Spleen (tissue), 11 donors: Measurements from ENCODE around the gene LGR6. TPM values are rescaled to one million over a fixed set of nuclear protein-coding genes. Genes with fewer than 3 reads are reported as not detected.

Experiments
- DNase-seq: peaks from one replicate; pipeline ENCODE4 v3.0.0-alpha.2; 2020
- H3K27ac ChIP-seq, 8 donors: fragments of 200-600 bp; sonication (generic) in 7 of 8; 1 replicate in 4 of 8; 2 replicates in 4 of 8; pipeline versions ENCODE4 v1.5.0 to v1.8.0; 2016 to 2021; ENCODE audit warnings: inconsistent platforms in 4 of 8, mild to moderate bottlenecking in 4 of 8, moderate library complexity in 1 of 8
- H3K27me3 ChIP-seq, 7 donors: fragments of 200-600 bp; sonication (generic) in 6 of 7; replicated peaks in 1 of 7; 1 replicate in 4 of 7; 2 replicates in 3 of 7; pipeline versions ENCODE4 v1.5.0 to v1.8.0; 2016 to 2021; ENCODE audit warnings: inconsistent platforms in 3 of 7, mild to moderate bottlenecking in 1 of 7
- H3K36me3 ChIP-seq, 6 donors: fragments of 200-600 bp; sonication (generic) in 5 of 6; 1 replicate in 4 of 6; 2 replicates in 2 of 6; pipeline versions ENCODE4 v1.5.0 to v1.8.0; 2016 to 2021; ENCODE audit warnings: inconsistent platforms in 2 of 6
- H3K4me1 ChIP-seq, 6 donors: fragments of 200-600 bp; sonication (generic) in 5 of 6; 1 replicate in 3 of 6; 2 replicates in 3 of 6; pipeline versions ENCODE4 v1.5.0 to v1.8.0; 2016 to 2021; ENCODE audit warnings: inconsistent platforms in 3 of 6
- H3K4me3 ChIP-seq, 8 donors: fragments of 200-600 bp; sonication (generic) in 7 of 8; 1 replicate in 4 of 8; 2 replicates in 4 of 8; pipeline versions ENCODE4 v1.5.0 to v1.8.0; 2016 to 2021; ENCODE audit warnings: inconsistent platforms in 4 of 8, mild to moderate bottlenecking in 4 of 8, moderate library complexity in 2 of 8
- H3K9me3 ChIP-seq, 8 donors: fragments of 200-600 bp; sonication (generic) in 7 of 8; 1 replicate in 4 of 8; 2 replicates in 4 of 8; pipeline versions ENCODE4 v1.5.0 to v1.8.0; 2016 to 2021; ENCODE audit warnings: inconsistent platforms in 4 of 8
- CTCF ChIP-seq, 11 experiments: fragments of 200-600 bp in 7 of 11; fragments of 450-650 bp in 4 of 11; sonication (generic) in 4 of 11; IDR thresholded peaks in 8 of 11; conservative IDR thresholded peaks in 3 of 11; 1 replicate in 7 of 11; 2 replicates in 4 of 11; pipeline versions ENCODE4 v1.4.0 to v1.8.0; 2016 to 2021; ENCODE audit warnings: antibody characterized with exemption in 11 of 11, inconsistent platforms in 4 of 11, mild to moderate bottlenecking in 1 of 11
- POLR2A ChIP-seq, 3 donors: fragments of 450-650 bp; IDR thresholded peaks; one replicate each; pipeline ENCODE4 v1.5.1; 2017; ENCODE audit warnings: antibody characterized with exemption in 3 of 3, mild to moderate bottlenecking in 1 of 3
- POLR2AphosphoS5 ChIP-seq, 3 donors: sonication (generic); formaldehyde crosslinking; IDR thresholded peaks; one replicate each; pipeline ENCODE4 v1.5.1; 2017; ENCODE audit warnings: antibody characterized with exemption in 3 of 3
- WGBS, 5 donors: extraction: QIAGEN DNeasy Blood & Tissue Kit in 3 of 5; methylation state at CpG; one replicate each; pipeline versions ENCODE4 v1.1.5 to v1.1.7; 2013 to 2018; 5-methylcytosine and 5-hydroxymethylcytosine counted together
- intact Hi-C: fragments of 100-400 bp; cut with DNase I; formaldehyde crosslinking; loops from one replicate; pipeline ENCODE4 v1.15.0; 2023; ENCODE audit warnings: low total_unique reads
- polyA plus RNA-seq, 3 donors: library from polyadenylated mRNA; stranded (reverse); fragments of 200-250 nt; gene quantifications; one replicate each; pipeline ENCODE4 v1.2.1, GENCODE V29; 2013
- total RNA-seq, 7 donors: library from RNA; depleted of rRNA in 3 of 7; stranded (reverse); fragments of >200 nt in 3 of 7; fragmentation: NEBNext Ultra II Directional in 4 of 7; extraction: Animal tissue kit (Norgen Biotek cat#: 25700) in 4 of 7; gene quantifications; one replicate each; pipeline versions ENCODE4 v1.1.0 to v1.2.1, GENCODE V29; 2016 to 2021
- donor health status: healthy with polysubstance abuse.
- donor health status: DM: no; HTN: no; CAD: no; lungs with moderate emphysema.
- donor health status: DM: no; HTN: no; CAD: no.
- donor health status: Bipolar disorder and iron deficiency.
- donor health status: healthy.
- donor health status: DM: no; HTN: no; CAD: no.
- donor health status: DM: yes; HTN: yes; CAD: no.

LGR6 gene
- total and polyA plus RNA-seq, 10 donors, result 0.61 to 24.5 (median 5.3) TPM

GRCh38 chr1:202205523-202206190 is 12.1 kb downstream of the LGR6 start:
- no peak overlapping the region for H3K27ac ChIP-seq
- H3K36me3 ChIP-seq, result no peaks in the 10 kb centered on the region
- no peak overlapping the region for H3K4me3 ChIP-seq
- 73 to 79% (median 75%) methylated on average over 5 of the region's 5 CpGs for WGBS, 5 donors
- intact Hi-C loops, result no loop called here
- TF ChIP-seq POLR2A (IDR thresholded peaks at IDR 0.05) (no peak), CTCF (IDR thresholded peaks at IDR 0.05 in 8 of 11, conservative IDR thresholded peaks at IDR 0.05 in 3 of 11) (peak in 5 of 11 experiments; percentile 5 to 34 (median 11))
- peaks cover 0 to 31% (median 0%) of the 10 kb centered on the region in 7 donors for H3K27me3 ChIP-seq
- no peaks in the 10 kb centered on the region for H3K9me3 ChIP-seq
- peaks cover 0 to 40% (median 5%) of the 10 kb centered on the region in 6 donors for H3K4me1 ChIP-seq
- DNase-seq, result no peak

- Histone ChIP-seq H3K4me3 (no peak overlapping the region), H3K4me1 (peaks cover 0 to 25% (median 5%) of the 10 kb centered on the region in 6 donors), H3K9me3 (no peaks in the 10 kb centered on the region), H3K27ac (no peak overlapping the region), H3K36me3 (no peaks in the 10 kb centered on the region), H3K27me3 (peaks cover 0 to 46% (median 0%) of the 10 kb centered on the region in 7 donors)
- intact Hi-C loops, result no loop called here
- WGBS, 5 donors, result 33 to 86% (median 58%) methylated on average over 1 of the region's 1 CpG
- DNase-seq, result no peak
- TF ChIP-seq POLR2AphosphoS5 (IDR thresholded peaks at IDR 0.05) (no peak), POLR2A (IDR thresholded peaks at IDR 0.05) (no peak), CTCF (IDR thresholded peaks at IDR 0.05 in 8 of 11, conservative IDR thresholded peaks at IDR 0.05 in 3 of 11) (peak in 1 of 11 experiments; percentile 24)
Observed at GRCh38 chr1:202207292-202207691, 13.7 kb downstream of the LGR6 start.

DNA sequence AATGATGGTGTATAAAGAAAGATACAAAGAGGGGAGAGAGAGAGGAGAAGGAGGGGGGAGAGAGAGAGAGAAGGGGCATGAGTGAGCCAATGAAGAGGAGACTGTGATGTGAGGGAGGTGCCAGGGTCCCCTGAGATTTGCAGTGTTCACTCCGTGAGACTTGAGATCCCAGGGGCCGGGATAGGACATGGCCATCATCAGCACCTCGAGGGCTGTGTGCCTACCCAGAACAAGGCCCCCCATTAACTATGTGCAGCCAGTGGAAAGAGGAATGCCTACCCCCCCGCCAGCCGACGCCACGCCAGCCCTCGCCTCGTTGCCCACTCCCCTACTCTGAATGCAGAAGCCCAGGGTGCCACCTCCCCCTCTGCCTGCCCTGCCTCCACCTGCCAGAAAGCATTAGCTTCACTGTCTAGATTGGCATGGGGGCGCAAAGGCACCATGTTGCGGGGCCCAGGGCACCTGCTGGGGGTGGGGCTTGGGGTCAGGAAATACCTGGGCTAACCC is 14.8 kb downstream of the LGR6 start:
- DNase-seq, result no peak
- H3K9me3 ChIP-seq, result no peaks in the 10 kb centered on the region
- H3K4me1 ChIP-seq, result peaks cover 0 to 16% (median 6%) of the 10 kb centered on the region in 6 donors
- no peak overlapping the region for H3K27ac ChIP-seq
- intact Hi-C loops, result no loop called here
- no peak overlapping the region for H3K4me3 ChIP-seq
- 73 to 94% (median 82%) methylated on average over 7 to 11 of the region's 11 CpGs for WGBS, 5 donors
- no peaks in the 10 kb centered on the region for H3K36me3 ChIP-seq
- peaks cover 0 to 57% (median under 1%) of the 10 kb centered on the region in 7 donors for H3K27me3 ChIP-seq
- TF ChIP-seq POLR2A (IDR thresholded peaks at IDR 0.05) (no peak), POLR2AphosphoS5 (IDR thresholded peaks at IDR 0.05) (no peak), CTCF (IDR thresholded peaks at IDR 0.05 in 8 of 11, conservative IDR thresholded peaks at IDR 0.05 in 3 of 11) (no peak)

DNA sequence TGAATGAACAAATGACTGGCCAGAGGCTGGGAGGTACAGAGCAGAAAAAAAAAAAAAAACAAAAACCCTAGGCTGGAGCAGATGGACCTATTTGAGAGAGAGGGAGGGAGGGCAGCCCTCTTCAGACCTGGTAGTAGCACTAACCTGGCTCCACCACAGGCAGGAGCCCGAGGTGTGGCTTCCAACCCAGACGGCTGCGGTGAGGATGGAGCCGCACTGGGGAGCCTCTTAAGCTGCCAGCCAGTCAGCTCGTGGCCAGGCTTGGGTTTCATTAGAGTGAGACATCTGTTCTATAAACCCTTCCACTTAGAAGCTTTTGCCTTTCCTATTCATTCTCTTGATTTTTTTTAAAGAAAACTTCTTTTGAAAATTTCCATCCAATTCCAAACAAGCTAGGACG is 16.8 kb downstream of the LGR6 start:
- WGBS, 5 donors, result 40 to 59% (median 44%) methylated on average over 6 of the region's 6 CpGs
- H3K4me3 ChIP-seq, result no peak overlapping the region
- TF ChIP-seq POLR2AphosphoS5 (IDR thresholded peaks at IDR 0.05) (no peak), CTCF (IDR thresholded peaks at IDR 0.05 in 8 of 11, conservative IDR thresholded peaks at IDR 0.05 in 3 of 11) (no peak), POLR2A (IDR thresholded peaks at IDR 0.05) (no peak)
- H3K27ac ChIP-seq, result no peak overlapping the region
- no peaks in the 10 kb centered on the region for H3K36me3 ChIP-seq
- no peak for DNase-seq
- no peaks in the 10 kb centered on the region for H3K9me3 ChIP-seq
- peaks cover 0 to 77% (median 15%) of the 10 kb centered on the region in 7 donors for H3K27me3 ChIP-seq
- H3K4me1 ChIP-seq, result peaks cover 0 to 24% (median 11%) of the 10 kb centered on the region in 6 donors
- intact Hi-C loops, result no loop called here
